D721Med (cell line): ENCODE results near the gene C1QC.

Experiments used
- DNase-seq: peaks from one replicate; pipeline ENCODE4 v3.0.0; 2011; ENCODE audit warnings: low spot score; ENCODE audit not compliant: insufficient read length
- FAIRE-seq: peaks from 2 replicates; lab custom pipeline; 2011; peaks lifted over from hg19 to GRCh38; lab: Jason Lieb, UNC
- CTCF ChIP-seq: IDR thresholded peaks from 2 replicates; pipeline ENCODE4 v1.5.1; 2012; ENCODE audit warnings: mild to moderate bottlenecking, control low read depth; ENCODE audit not compliant: insufficient read depth; ENCODE audit errors: missing control alignments

C1QC gene

GRCh38 chr1:22643381-22643780 is at the start of gene C1QC:
Gene C1QC (plus strand): TSS chr1:22643633. CDS start chr1:22644024, 391 bp downstream.
- no peak for TF ChIP-seq CTCF
- no peak for FAIRE-seq
- no peak for DNase-seq

- DNase-seq, result no peak
- FAIRE-seq, result no peak
- TF ChIP-seq CTCF, result no peak
Measured at GRCh38 chr1:22594396-22594795, 49.0 kb upstream of the C1QC start.

GRCh38 chr1:22595108-22595507 is 48.3 kb upstream of the C1QC start:
- FAIRE-seq, result no peak
- DNase-seq, result no peak
- TF ChIP-seq CTCF, result no peak

GRCh38 chr1:22597301-22597965 is 46.0 kb upstream of the C1QC start:
- no peak for TF ChIP-seq CTCF
- FAIRE-seq (no peak), DNase-seq (no peak)

GRCh38 chr1:22597996-22598395 is 45.4 kb upstream of the C1QC start:
- DNase-seq, result no peak
- no peak for TF ChIP-seq CTCF
- no peak for FAIRE-seq

- no peak for TF ChIP-seq CTCF
- no peak for DNase-seq
- FAIRE-seq, result no peak
Measured at GRCh38 chr1:22598736-22599135, 44.7 kb upstream of the C1QC start.

- FAIRE-seq (no peak), DNase-seq (no peak)
- no peak for TF ChIP-seq CTCF
Measured at GRCh38 chr1:22600071-22600816, 43.2 kb upstream of the C1QC start.
